CD14-positive monocyte (primary cell): ENCODE results near the gene FADS3. TPM values are rescaled to one million over a fixed set of nuclear protein-coding genes. Genes with fewer than 3 reads are reported as not detected.

Source experiments
- DNase-seq, 3 donors: peaks; one replicate each; pipeline ENCODE4 v3.0.0-alpha.2; 2011 to 2022
- H2AFZ ChIP-seq: 2 replicates; pipeline ENCODE4 v1.6.0; 2012; ENCODE audit warnings: mild to moderate bottlenecking, low read depth, low read length, inconsistent platforms; ENCODE audit not compliant: insufficient read depth, poor library complexity, severe bottlenecking
- H3K27ac ChIP-seq, 2 donors: 1 replicate in 1 of 2; 2 replicates in 1 of 2; pipeline ENCODE4 v1.5.1; 2012 to 2013; ENCODE audit warnings: low read length in 2 of 2, control low read depth in 1 of 2, inconsistent platforms in 1 of 2, low read depth in 1 of 2, mild to moderate bottlenecking in 1 of 2
- H3K27me3 ChIP-seq, 2 donors: one replicate each; pipeline versions ENCODE4 v1.6.0 to v1.6.1; 2011 to 2013; ENCODE audit warnings: low read length in 2 of 2; ENCODE audit not compliant: control insufficient read depth in 2 of 2, insufficient read depth in 2 of 2
- H3K36me3 ChIP-seq, 2 donors: replicated peaks in 1 of 2; 1 replicate in 1 of 2; 2 replicates in 1 of 2; pipeline versions ENCODE4 v1.5.1 to v1.6.1; 2012 to 2013; ENCODE audit warnings: low read length in 2 of 2, control low read depth in 1 of 2, inconsistent platforms in 1 of 2, mild to moderate bottlenecking in 1 of 2; ENCODE audit not compliant: insufficient read depth in 2 of 2, control insufficient read depth in 1 of 2
- H3K4me1 ChIP-seq, 2 donors: 1 replicate in 1 of 2; 2 replicates in 1 of 2; pipeline versions ENCODE4 v1.5.1 to v1.6.1; 2012 to 2013; ENCODE audit warnings: low read length in 2 of 2, control low read depth in 1 of 2, inconsistent platforms in 1 of 2, mild to moderate bottlenecking in 1 of 2, moderate library complexity in 1 of 2; ENCODE audit not compliant: insufficient read depth in 2 of 2, control insufficient read depth in 1 of 2
- H3K4me2 ChIP-seq: replicated peaks from 2 replicates; pipeline ENCODE3; 2012; ENCODE audit warnings: low read length, moderate library complexity, mild to moderate bottlenecking; ENCODE audit not compliant: poor library complexity, severe bottlenecking; ENCODE audit errors: extremely low read depth
- H3K4me3 ChIP-seq, 3 experiments: fragments of 200-600 bp in 1 of 3; sonication (generic) in 1 of 3; replicated peaks in 1 of 3; 1 replicate in 2 of 3; 2 replicates in 1 of 3; pipeline ENCODE4 v1.5.1; 2011 to 2013; ENCODE audit warnings: low read length in 3 of 3, mild to moderate bottlenecking in 3 of 3, control low read depth in 2 of 3, low read depth in 2 of 3, inconsistent platforms in 1 of 3, moderate library complexity in 1 of 3
- H3K79me2 ChIP-seq: 2 replicates; pipeline ENCODE4 v1.6.0; 2012; ENCODE audit warnings: mild to moderate bottlenecking, control low read depth, inconsistent platforms, low read length, moderate library complexity; ENCODE audit not compliant: insufficient read depth
- H3K9ac ChIP-seq: 2 replicates; pipeline ENCODE4 v1.6.0; 2017; ENCODE audit warnings: low read length, mild to moderate bottlenecking; ENCODE audit not compliant: insufficient read depth, poor library complexity, severe bottlenecking
- H3K9me3 ChIP-seq, 2 donors: replicated peaks in 1 of 2; 1 replicate in 1 of 2; 2 replicates in 1 of 2; pipeline versions ENCODE4 v1.5.1 to v1.6.1; 2012 to 2013; ENCODE audit warnings: low read length in 2 of 2, control low read depth in 1 of 2; ENCODE audit not compliant: control insufficient read depth in 1 of 2, insufficient read depth in 1 of 2
- H4K20me1 ChIP-seq: 2 replicates; pipeline ENCODE4 v1.6.0; 2012; ENCODE audit warnings: mild to moderate bottlenecking, low read length, control low read depth, moderate library complexity; ENCODE audit not compliant: insufficient read depth
- H3K27ac Mint-ChIP-seq, 7 donors: one replicate each; pipeline ENCODE4 v1.8.0; 2020; ENCODE audit warnings: mild to moderate bottlenecking in 7 of 7, mixed read lengths in 7 of 7, moderate library complexity in 6 of 7, inconsistent platforms in 2 of 7
- H3K27me3 Mint-ChIP-seq, 3 donors: one replicate each; pipeline ENCODE4 v1.8.0; 2021 to 2022; ENCODE audit warnings: low read depth in 3 of 3, mild to moderate bottlenecking in 3 of 3, mixed read lengths in 3 of 3, moderate library complexity in 3 of 3, inconsistent platforms in 1 of 3
- H3K36me3 Mint-ChIP-seq, 2 donors: one replicate each; pipeline ENCODE4 v1.8.0; 2020; ENCODE audit warnings: mixed read lengths in 2 of 2, inconsistent platforms in 1 of 2, mild to moderate bottlenecking in 1 of 2
- H3K4me1 Mint-ChIP-seq: one replicate; pipeline ENCODE4 v1.8.0; 2020; ENCODE audit warnings: mild to moderate bottlenecking, mixed read lengths
- H3K4me3 Mint-ChIP-seq, 2 donors: one replicate each; pipeline ENCODE4 v1.8.0; 2020; ENCODE audit warnings: mild to moderate bottlenecking in 2 of 2, mixed read lengths in 2 of 2, moderate library complexity in 1 of 2
- H3K9me3 Mint-ChIP-seq, 7 donors: one replicate each; pipeline ENCODE4 v1.8.0; 2020 to 2022; ENCODE audit warnings: mixed read lengths in 7 of 7, mild to moderate bottlenecking in 6 of 7, moderate library complexity in 6 of 7, inconsistent platforms in 2 of 7
- CTCF ChIP-seq: fragments of 200-600 bp; IDR thresholded peaks from one replicate; pipeline ENCODE4 v1.8.0; 2022; ENCODE audit warnings: antibody characterized with exemption, mild to moderate bottlenecking
- WGBS: methylation state at CpG from one replicate; pipeline ENCODE4 v1.1.5; 2013; ENCODE audit warnings: missing lambda C conversion rate; ENCODE audit not compliant: insufficient coverage; 5-methylcytosine and 5-hydroxymethylcytosine counted together
- intact Hi-C, 2 donors: fragments of 100-400 bp; cut with micrococcal nuclease; formaldehyde crosslinking; loops; one replicate each; pipeline versions ENCODE4 v1.15.0 to v1.15.1; 2023
- polyA plus RNA-seq, 3 donors: library from polyadenylated mRNA; depleted of rRNA in 1 of 3; unstranded in 2 of 3; stranded (reverse) in 1 of 3; fragments of 300-500 nt in 2 of 3; fragments of >200 nt in 1 of 3; fragmentation: Illumina TruSeq in 2 of 3; gene quantifications; 1 replicate in 2 of 3; 2 replicates in 1 of 3; pipeline ENCODE4 v1.2.3, GENCODE V29; 2012 to 2021

Gene FADS3
- polyA plus RNA-seq, 3 donors = 2.5 to 6.8 (median 5.8) TPM

DNA sequence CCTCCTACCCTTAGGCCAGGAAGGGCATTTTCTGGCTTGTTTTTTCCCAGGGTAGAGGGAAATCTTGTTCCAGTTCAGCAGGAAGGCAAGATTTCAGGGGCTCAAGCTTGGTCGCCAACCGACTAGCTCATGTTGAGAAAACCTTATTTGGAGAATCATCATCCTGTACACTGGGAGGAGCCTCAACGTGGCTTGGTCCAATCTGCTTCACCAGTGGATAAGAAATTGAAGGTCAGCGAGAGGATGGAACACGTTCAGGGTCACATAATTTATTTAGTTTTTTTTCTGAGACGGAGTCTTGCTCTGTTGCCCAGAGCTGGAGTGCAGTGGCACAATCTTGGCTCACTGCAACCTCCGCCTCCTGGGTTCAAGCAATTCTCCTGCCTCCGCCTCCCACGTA is 42.7 kb downstream of the FADS3 start:
- no peak overlapping the region for H2AFZ ChIP-seq
- Mint-ChIP-seq H3K36me3 (peaks cover 31 to 92% of the 10 kb centered on the region in 2 donors), H3K4me1 (peaks cover 1% of the 10 kb centered on the region), H3K27ac (no peak overlapping the region), H3K27me3 (peaks cover 0 to 3% (median 0%) of the 10 kb centered on the region in 3 donors), H3K9me3 (peaks cover 0 to 2% (median 0%) of the 10 kb centered on the region in 7 donors), H3K4me3 (no peak overlapping the region)
- no peak for TF ChIP-seq CTCF
- H3K4me3 ChIP-seq = no peak overlapping the region
- H3K36me3 ChIP-seq = peaks cover 18 to 43% of the 10 kb centered on the region in 2 donors
- no peaks in the 10 kb centered on the region for H3K79me2 ChIP-seq
- no peak overlapping the region for H3K9ac ChIP-seq
- no peak for DNase-seq
- no peaks in the 10 kb centered on the region for H4K20me1 ChIP-seq
- H3K27ac ChIP-seq = no peak overlapping the region
- no peaks in the 10 kb centered on the region for H3K4me1 ChIP-seq
- no peak overlapping the region for H3K4me2 ChIP-seq
- intact Hi-C loops = no loop called here
- 92% methylated on average over 8 of the region's 9 CpGs for WGBS
- H3K9me3 ChIP-seq = no peaks in the 10 kb centered on the region
- H3K27me3 ChIP-seq = no peaks in the 10 kb centered on the region

DNA sequence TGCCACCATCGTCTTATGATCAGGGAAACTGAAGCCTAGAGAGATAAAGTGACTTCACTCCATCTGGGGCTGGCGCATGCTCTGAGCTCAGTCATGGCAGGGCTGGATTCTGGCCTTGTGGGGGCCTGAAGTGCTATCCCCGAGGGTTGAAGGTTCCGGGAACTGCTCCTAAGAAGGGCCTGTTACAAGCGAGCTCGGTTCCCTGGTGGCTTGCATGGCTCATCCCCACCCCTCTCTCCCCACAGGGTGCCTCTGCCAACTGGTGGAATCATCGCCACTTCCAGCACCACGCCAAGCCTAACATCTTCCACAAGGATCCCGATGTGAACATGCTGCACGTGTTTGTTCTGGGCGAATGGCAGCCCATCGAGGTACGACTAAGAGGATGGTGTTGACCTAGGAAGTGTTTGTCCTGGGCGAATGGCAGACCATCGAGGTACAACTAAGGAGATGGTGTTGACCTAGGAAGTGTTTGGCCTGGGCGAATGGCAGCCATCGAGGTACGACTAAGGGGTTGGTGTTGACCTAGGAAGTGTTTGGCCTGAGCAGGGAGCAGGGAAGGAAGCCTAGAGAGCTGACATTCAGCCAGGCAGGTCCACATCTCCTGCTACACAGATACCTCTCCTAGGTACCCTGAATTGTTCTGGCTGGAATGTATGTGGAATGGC is 43.3 kb downstream of the FADS3 start:
- H3K36me3 ChIP-seq = peaks cover 18 to 47% of the 10 kb centered on the region in 2 donors
- Mint-ChIP-seq H3K9me3 (peaks cover 0 to 2% (median 0%) of the 10 kb centered on the region in 7 donors), H3K27ac (peak overlapping the region in 1 of 7 donors; percentile 43), H3K36me3 (peaks cover 35 to 92% of the 10 kb centered on the region in 2 donors), H3K4me1 (no peaks in the 10 kb centered on the region), H3K4me3 (no peak overlapping the region), H3K27me3 (peaks cover 0 to 3% (median 0%) of the 10 kb centered on the region in 3 donors)
- no peaks in the 10 kb centered on the region for H3K27me3 ChIP-seq
- H3K9ac ChIP-seq = no peak overlapping the region
- no peak overlapping the region for H3K27ac ChIP-seq
- H3K4me1 ChIP-seq = no peaks in the 10 kb centered on the region
- H3K4me2 ChIP-seq = no peak overlapping the region
- H3K9me3 ChIP-seq = no peaks in the 10 kb centered on the region
- no peak for TF ChIP-seq CTCF
- no peaks in the 10 kb centered on the region for H4K20me1 ChIP-seq
- 98% methylated on average over 12 of the region's 18 CpGs for WGBS
- intact Hi-C loops = no loop called here
- no peak overlapping the region for H3K4me3 ChIP-seq
- H3K79me2 ChIP-seq = no peaks in the 10 kb centered on the region
- H2AFZ ChIP-seq = no peak overlapping the region
- DNase-seq = no peak
